Measurements from ENCODE around the gene NBR1.
"Not testable (repeated sequence)": the region's sequence is repeated elsewhere in the genome, so short reads cannot be mapped to it uniquely, and the experiment has no call there.

The NBR1 gene

GRCh38 chr17:43219746-43220380 is 48.8 kb downstream of the NBR1 start:
- DNase-seq (ENCODE audit: low read depth, low spot score): no peak

GRCh38 chr17:43220511-43221125 is 49.6 kb downstream of the NBR1 start:
- TF ChIP-seq ZNF274 (IDR thresholded peaks at IDR 0.05; ENCODE audit: low read depth, low read length) (no peak), SUZ12 (IDR thresholded peaks at IDR 0.05; ENCODE audit: extremely low read depth, insufficient read depth, insufficient read length) (no peak)
- no peaks in the 10 kb centered on the region for H3K4me1 ChIP-seq (ENCODE audit: insufficient read depth, insufficient read length)
- H3K4me3 ChIP-seq (ENCODE audit: insufficient read length, low read depth): no peak overlapping the region
- H3K27me3 ChIP-seq (ENCODE audit: insufficient read depth, insufficient read length): no peaks in the 10 kb centered on the region
- H3K9ac ChIP-seq (ENCODE audit: insufficient read length, low read depth): no peak overlapping the region
- H3K36me3 ChIP-seq (ENCODE audit: insufficient read depth, insufficient read length, low read length): peaks cover 57% of the 10 kb centered on the region
- no peaks in the 10 kb centered on the region for H3K9me3 ChIP-seq (ENCODE audit: insufficient read depth, low read length)
- DNase-seq (ENCODE audit: low read depth, low spot score): no peak

More at GRCh38 chr17:43219746-43220380, 48.8 kb downstream of the NBR1 start:
- no peaks in the 10 kb centered on the region for H3K4me1 ChIP-seq (ENCODE audit: insufficient read depth, insufficient read length)
- no peaks in the 10 kb centered on the region for H3K9me3 ChIP-seq (ENCODE audit: insufficient read depth, low read length)
- H3K27me3 ChIP-seq (ENCODE audit: insufficient read depth, insufficient read length): no peaks in the 10 kb centered on the region
- no peak overlapping the region for H3K9ac ChIP-seq (ENCODE audit: insufficient read length, low read depth)
- TF ChIP-seq SUZ12 (IDR thresholded peaks at IDR 0.05; ENCODE audit: extremely low read depth, insufficient read depth, insufficient read length): no peak
- no peak for TF ChIP-seq ZNF274 (IDR thresholded peaks at IDR 0.05; ENCODE audit: low read depth, low read length)
- no peak for TF ChIP-seq YY1 (IDR thresholded peaks at IDR 0.05; ENCODE audit: insufficient read depth, insufficient read length)
- H3K4me3 ChIP-seq (ENCODE audit: insufficient read length, low read depth): no peak overlapping the region
- H3K36me3 ChIP-seq (ENCODE audit: insufficient read depth, insufficient read length, low read length): peaks cover 63% of the 10 kb centered on the region

GRCh38 chr17:43224146-43224705 is 53.2 kb downstream of the NBR1 start:
- Histone ChIP-seq H3K27me3 (ENCODE audit: insufficient read depth, insufficient read length) (no peaks in the 10 kb centered on the region), H3K9me3 (ENCODE audit: insufficient read depth, low read length) (no peaks in the 10 kb centered on the region), H3K4me1 (ENCODE audit: insufficient read depth, insufficient read length) (no peaks in the 10 kb centered on the region), H3K4me3 (ENCODE audit: insufficient read length, low read depth) (no peak overlapping the region), H3K36me3 (ENCODE audit: insufficient read depth, insufficient read length, low read length) (peaks cover 36% of the 10 kb centered on the region), H3K9ac (ENCODE audit: insufficient read length, low read depth) (no peak overlapping the region)
- no peak for DNase-seq (ENCODE audit: low read depth, low spot score)
- TF ChIP-seq ZNF274 (IDR thresholded peaks at IDR 0.05; ENCODE audit: low read depth, low read length) (no peak), SUZ12 (IDR thresholded peaks at IDR 0.05; ENCODE audit: extremely low read depth, insufficient read depth, insufficient read length) (no peak), YY1 (IDR thresholded peaks at IDR 0.05; ENCODE audit: insufficient read depth, insufficient read length) (no peak)

- Histone ChIP-seq H3K4me1 (ENCODE audit: insufficient read depth, insufficient read length) (no peaks in the 10 kb centered on the region), H3K4me3 (ENCODE audit: insufficient read length, low read depth) (no peak overlapping the region), H3K36me3 (ENCODE audit: insufficient read depth, insufficient read length, low read length) (peaks cover 24% of the 10 kb centered on the region), H3K9me3 (ENCODE audit: insufficient read depth, low read length) (no peaks in the 10 kb centered on the region), H3K9ac (ENCODE audit: insufficient read length, low read depth) (no peak overlapping the region), H3K27me3 (ENCODE audit: insufficient read depth, insufficient read length) (no peaks in the 10 kb centered on the region)
- DNase-seq (ENCODE audit: low read depth, low spot score): no peak
- TF ChIP-seq SUZ12 (IDR thresholded peaks at IDR 0.05; ENCODE audit: extremely low read depth, insufficient read depth, insufficient read length) (no peak), YY1 (IDR thresholded peaks at IDR 0.05; ENCODE audit: insufficient read depth, insufficient read length) (no peak), ZNF274 (IDR thresholded peaks at IDR 0.05; ENCODE audit: low read depth, low read length) (no peak)
These were observed 55.4 kb downstream of the NBR1 start for GRCh38 chr17:43226393-43226792.

GRCh38 chr17:43228020-43228782 is 57.2 kb downstream of the NBR1 start, which contains the start of gene CCDC200:
CCDC200 (minus strand) TSS chr17:43228623; CDS start chr17:43228554, 69 bp downstream.
- H3K9me3 ChIP-seq (ENCODE audit: insufficient read depth, low read length); H3K4me1 ChIP-seq (ENCODE audit: insufficient read depth, insufficient read length); DNase-seq (ENCODE audit: low read depth, low spot score); H3K4me3 ChIP-seq (ENCODE audit: insufficient read length, low read depth); H3K27me3 ChIP-seq (ENCODE audit: insufficient read depth, insufficient read length); H3K9ac ChIP-seq (ENCODE audit: insufficient read length, low read depth): not testable (repeated sequence)
- H3K36me3 ChIP-seq (ENCODE audit: insufficient read depth, insufficient read length, low read length): peaks cover 22% of the 10 kb centered on the region

GRCh38 chr17:43231205-43232020 is 60.4 kb downstream of the NBR1 start:
- not testable (repeated sequence) for DNase-seq (ENCODE audit: low read depth, low spot score); H3K27me3 ChIP-seq (ENCODE audit: insufficient read depth, insufficient read length); H3K9me3 ChIP-seq (ENCODE audit: insufficient read depth, low read length); H3K4me1 ChIP-seq (ENCODE audit: insufficient read depth, insufficient read length); H3K4me3 ChIP-seq (ENCODE audit: insufficient read length, low read depth); H3K36me3 ChIP-seq (ENCODE audit: insufficient read depth, insufficient read length, low read length); H3K9ac ChIP-seq (ENCODE audit: insufficient read length, low read depth)

GRCh38 chr17:43232021-43232699 is 61.1 kb downstream of the NBR1 start:
- H3K4me3 ChIP-seq (ENCODE audit: insufficient read length, low read depth); H3K9ac ChIP-seq (ENCODE audit: insufficient read length, low read depth): not testable (repeated sequence)

GRCh38 chr17:43233263-43233662 is 62.2 kb downstream of the NBR1 start:
- H3K4me3 ChIP-seq (ENCODE audit: insufficient read length, low read depth); DNase-seq (ENCODE audit: low read depth, low spot score); H3K27me3 ChIP-seq (ENCODE audit: insufficient read depth, insufficient read length); H3K9ac ChIP-seq (ENCODE audit: insufficient read length, low read depth); H3K9me3 ChIP-seq (ENCODE audit: insufficient read depth, low read length); H3K36me3 ChIP-seq (ENCODE audit: insufficient read depth, insufficient read length, low read length); H3K4me1 ChIP-seq (ENCODE audit: insufficient read depth, insufficient read length): not testable (repeated sequence)

More at GRCh38 chr17:43232021-43232699, 61.1 kb downstream of the NBR1 start:
- H3K27me3 ChIP-seq (ENCODE audit: insufficient read depth, insufficient read length); H3K36me3 ChIP-seq (ENCODE audit: insufficient read depth, insufficient read length, low read length); H3K4me1 ChIP-seq (ENCODE audit: insufficient read depth, insufficient read length); DNase-seq (ENCODE audit: low read depth, low spot score); H3K9me3 ChIP-seq (ENCODE audit: insufficient read depth, low read length): not testable (repeated sequence)

GRCh38 chr17:43233877-43234276 is 62.9 kb downstream of the NBR1 start, which contains the start of gene RNU2-1:
RNU2-1 (minus strand) TSS chr17:43233977.
- not testable (repeated sequence) for DNase-seq (ENCODE audit: low read depth, low spot score); H3K4me1 ChIP-seq (ENCODE audit: insufficient read depth, insufficient read length); H3K9me3 ChIP-seq (ENCODE audit: insufficient read depth, low read length); H3K27me3 ChIP-seq (ENCODE audit: insufficient read depth, insufficient read length); H3K36me3 ChIP-seq (ENCODE audit: insufficient read depth, insufficient read length, low read length); H3K9ac ChIP-seq (ENCODE audit: insufficient read length, low read depth); H3K4me3 ChIP-seq (ENCODE audit: insufficient read length, low read depth)
